ENCODE results near the gene ASTN2. TPM values are rescaled to one million over a fixed set of nuclear protein-coding genes. Genes with fewer than 3 reads are reported as not detected.

ASTN2 gene
- total and polyA plus RNA-seq, 10 of the 15 experiments (the other 5 are each of a cell fraction or from before 2014, with no cell fraction given), result 1.4 to 15.7 (median 7.0) TPM

- Histone ChIP-seq H3K36me3 (ENCODE audit: control insufficient read depth in 2 of 2, insufficient read depth in 2 of 2, low read length in 1 of 2) (no peaks in the 10 kb centered on the region), H3K27ac (ENCODE audit: control insufficient read depth, insufficient read depth) (no peak overlapping the region), H3K9me3 (replicated peaks; ENCODE audit: control insufficient read depth, insufficient read depth, low read length) (no peaks in the 10 kb centered on the region), H3K79me2 (ENCODE audit: control insufficient read depth, insufficient read depth, low read length) (no peaks in the 10 kb centered on the region), H3K9ac (ENCODE audit: control insufficient read depth, insufficient read depth, low read length) (no peak overlapping the region), H4K20me1 (ENCODE audit: control insufficient read depth, insufficient read depth) (no peaks in the 10 kb centered on the region), H3K4me3 (no peak overlapping the region), H2AFZ (ENCODE audit: control insufficient read depth, low read depth, low read length) (no peak overlapping the region), H3K27me3 (replicated peaks in 1 of 2; ENCODE audit: control insufficient read depth in 2 of 2, insufficient read depth in 2 of 2, low read length in 1 of 2) (no peaks in the 10 kb centered on the region), H3K4me2 (ENCODE audit: control insufficient read depth, insufficient read depth) (no peak overlapping the region), H3K4me1 (ENCODE audit: control insufficient read depth, insufficient read depth, low read length) (peaks cover 9% of the 10 kb centered on the region)
- DNase-seq (ENCODE audit: low read depth, low spot score), result no peak
- WGBS (ENCODE audit: insufficient coverage, insufficient replicate concordance, low lambda C conversion rate, missing lambda C conversion rate), result 30% methylated on average over 6 of the region's 6 CpGs
- POLR2A ChIA-PET, result no interaction called here
- no TSS peak for BruUV-seq (replicated peaks)
- peak; percentile 49 for ATAC-seq
- RAD21 ChIA-PET (ENCODE audit: unreplicated experiment), result interaction anchor here (0.7 kb wide), 1 partner anchor 1763 kb away, joined by 3 read pairs; no protein-coding TSS in a partner anchor
- CTCF ChIA-PET, result no interaction called here
- TF ChIP-seq E4F1 (IDR thresholded peaks at IDR 0.05; ENCODE audit: borderline replicate concordance, partially characterized antibody), result no peak
- no peak for TF ChIP-seq BCL3 (IDR thresholded peaks at IDR 0.05; ENCODE audit: borderline replicate concordance, insufficient read depth, low read depth, low read length, poor library complexity, severe bottlenecking)
- no peak for TF ChIP-seq MYB (IDR thresholded peaks at IDR 0.05; ENCODE audit: borderline replicate concordance, low read depth, low read length)
- TF ChIP-seq BHLHE40 (IDR thresholded peaks at IDR 0.05; ENCODE audit: borderline replicate concordance in 1 of 2, low read depth in 2 of 2, low read length in 1 of 2), result no peak
- TF ChIP-seq HDGF (IDR thresholded peaks at IDR 0.05), result no peak
- TF ChIP-seq ETV6 (conservative IDR thresholded peaks at IDR 0.05 in 1 of 2, IDR thresholded peaks at IDR 0.05 in 1 of 2; ENCODE audit: borderline replicate concordance in 1 of 2, low read depth in 1 of 2), result no peak
- TF ChIP-seq RAD21 (IDR thresholded peaks at IDR 0.05; ENCODE audit: insufficient read depth, low read depth, low read length), result no peak
- no peak for TF ChIP-seq IKZF2 (IDR thresholded peaks at IDR 0.05)
- no peak for TF ChIP-seq ZSCAN29 (IDR thresholded peaks at IDR 0.05)
- TF ChIP-seq PAX8 (IDR thresholded peaks at IDR 0.05), result no peak
- no peak for TF ChIP-seq EZH2 (IDR thresholded peaks at IDR 0.05; ENCODE audit: borderline replicate concordance, control insufficient read depth, low read depth, low read length)
- TF ChIP-seq IRF4 (IDR thresholded peaks at IDR 0.05; ENCODE audit: low read depth, low read length), result no peak
- TF ChIP-seq KAT2A (conservative IDR thresholded peaks at IDR 0.05; ENCODE audit: control insufficient read depth, low read depth, low read length), result no peak
- intact Hi-C loops (cut with micrococcal nuclease; ENCODE audit: unreplicated experiment), result loop anchor here (5.0 kb wide), 1 partner anchor 51 kb away; no protein-coding TSS in a partner anchor
- no peak for FAIRE-seq
- SMC1A ChIA-PET (ENCODE audit: uncharacterized antibody, unreplicated experiment), result no interaction called here
- in situ Hi-C loops (cut with MboI), result no loop called here
These were observed 1026.7 kb downstream of the ASTN2 start for GRCh38 chr9:116387934-116388698.
